B cell (primary cell): ENCODE measurements around the gene LSP1. TPM values are rescaled to one million over a fixed set of nuclear protein-coding genes. Genes with fewer than 3 reads are reported as not detected.

Experiments used
- ATAC-seq: fragments of 200-7000 bp; cut with Tn5 transposase; one replicate; pipeline ENCODE4 v1.10.0; 2021; ENCODE audit warnings: low read depth, mild to moderate bottlenecking, moderate number of reproducible peaks, moderate library complexity
- CTCF ChIA-PET: fragments of 350-600 bp; sonication (Branson Sonifier 250); formaldehyde crosslinking; loops from one replicate; lab custom pipeline; 2021; ENCODE audit warnings: antibody characterized with exemption, inconsistent platforms; lab: Charles Lee
- POLR2A ChIA-PET: fragments of 350-600 bp; sonication (Branson Sonifier 250); formaldehyde crosslinking; loops from one replicate; lab custom pipeline; 2021; ENCODE audit warnings: antibody characterized with exemption; lab: Charles Lee
- DNase-seq: peaks from one replicate; pipeline ENCODE4 v3.0.0; 2013
- H2AFZ ChIP-seq: 2 replicates; pipeline ENCODE4 v1.6.1; 2012; ENCODE audit warnings: mild to moderate bottlenecking, low read depth, low read length; ENCODE audit not compliant: insufficient read depth, poor library complexity, severe bottlenecking
- H3K27ac ChIP-seq, 2 donors: 1 replicate in 1 of 2; 2 replicates in 1 of 2; pipeline ENCODE4 v1.5.1; 2012 to 2013; ENCODE audit warnings: low read length in 2 of 2, mild to moderate bottlenecking in 2 of 2, moderate library complexity in 1 of 2
- H3K27me3 ChIP-seq, 4 experiments: fragments of 200-600 bp in 1 of 4; sonication (generic) in 1 of 4; replicated peaks in 1 of 4; 1 replicate in 2 of 4; 2 replicates in 2 of 4; pipeline versions ENCODE4 v1.6.1 to v1.7.0; 2013 to 2016; ENCODE audit warnings: low read length in 3 of 4, mild to moderate bottlenecking in 2 of 4, mixed read lengths in 1 of 4, moderate library complexity in 1 of 4; ENCODE audit not compliant: insufficient read depth in 4 of 4, control insufficient read depth in 3 of 4; ENCODE audit errors: control extremely low read depth in 1 of 4
- H3K36me3 ChIP-seq, 2 experiments: replicated peaks in 1 of 2; 1 replicate in 1 of 2; 2 replicates in 1 of 2; pipeline versions ENCODE4 v1.6.1 to v1.7.1; 2013; ENCODE audit warnings: low read length in 1 of 2; ENCODE audit not compliant: insufficient read depth in 2 of 2, control insufficient read depth in 1 of 2; ENCODE audit errors: control extremely low read depth in 1 of 2, extremely low read depth in 1 of 2
- H3K4me1 ChIP-seq, 2 donors: fragments of 200-600 bp in 1 of 2; sonication (generic) in 1 of 2; 1 replicate in 1 of 2; 2 replicates in 1 of 2; pipeline versions ENCODE4 v1.5.1 to v1.6.1; 2013 to 2017; ENCODE audit warnings: low read length in 2 of 2; ENCODE audit not compliant: control insufficient read depth in 2 of 2, insufficient read depth in 2 of 2
- H3K4me2 ChIP-seq: replicated peaks from 2 replicates; pipeline ENCODE3; 2012; ENCODE audit warnings: mild to moderate bottlenecking, low read depth, low read length; ENCODE audit not compliant: poor library complexity, severe bottlenecking
- H3K4me3 ChIP-seq, 5 experiments: fragments of 200-600 bp in 1 of 5; sonication (generic) in 1 of 5; 1 replicate in 3 of 5; 2 replicates in 2 of 5; pipeline versions ENCODE4 v1.5.1 to v1.7.0; 2011 to 2016; ENCODE audit warnings: low read length in 4 of 5, mild to moderate bottlenecking in 4 of 5, low read depth in 2 of 5, control low read depth in 1 of 5, moderate library complexity in 1 of 5; ENCODE audit not compliant: insufficient read depth in 1 of 5; ENCODE audit errors: control extremely low read depth in 1 of 5, extremely low read depth in 1 of 5
- H3K79me2 ChIP-seq: fragments of 200-600 bp; sonication (generic); one replicate; pipeline ENCODE4 v1.6.0; 2016; ENCODE audit warnings: low read length; ENCODE audit not compliant: control insufficient read depth, insufficient read depth
- H3K9ac ChIP-seq: fragments of 200-600 bp; sonication (generic); 2 replicates; pipeline ENCODE4 v1.6.1; 2017; ENCODE audit warnings: mild to moderate bottlenecking, low read length, moderate library complexity
- H3K9me3 ChIP-seq, 3 donors: one replicate each; pipeline versions ENCODE4 v1.6.1 to v1.7.1; 2013; ENCODE audit warnings: low read length in 2 of 3; ENCODE audit not compliant: control insufficient read depth in 2 of 3, insufficient read depth in 1 of 3; ENCODE audit errors: control extremely low read depth in 1 of 3
- H4K20me1 ChIP-seq: 2 replicates; pipeline ENCODE4 v1.6.0; 2012; ENCODE audit warnings: mild to moderate bottlenecking, low read length; ENCODE audit not compliant: insufficient read depth, control insufficient read depth, poor library complexity, severe bottlenecking
- H3K27ac Mint-ChIP-seq: one replicate; pipeline ENCODE4 v1.8.0; 2021; ENCODE audit warnings: mixed read lengths
- H3K27me3 Mint-ChIP-seq: one replicate; pipeline ENCODE4 v1.8.0; 2021; ENCODE audit warnings: mixed read lengths
- H3K4me1 Mint-ChIP-seq: one replicate; pipeline ENCODE4 v1.8.0; 2021; ENCODE audit warnings: mixed read lengths
- H3K4me3 Mint-ChIP-seq: one replicate; pipeline ENCODE4 v1.8.0; 2021; ENCODE audit warnings: mixed read lengths
- H3K9me3 Mint-ChIP-seq: one replicate; pipeline ENCODE4 v1.8.0; 2022; ENCODE audit warnings: mixed read lengths; ENCODE audit not compliant: insufficient read depth
- CTCF ChIP-seq: fragments of 200-600 bp; IDR thresholded peaks from one replicate; pipeline ENCODE4 v1.8.0; 2022; ENCODE audit warnings: antibody characterized with exemption, mild to moderate bottlenecking
- EZH2 ChIP-seq: IDR thresholded peaks from 2 replicates; pipeline ENCODE4 v1.6.1; 2012; ENCODE audit warnings: borderline replicate concordance, low read depth, mild to moderate bottlenecking, moderate library complexity, low read length; ENCODE audit not compliant: insufficient read depth, poor library complexity, severe bottlenecking
- WGBS: methylation state at CpG from one replicate; pipeline ENCODE4 v1.1.5; 2013; ENCODE audit warnings: missing lambda C conversion rate; ENCODE audit not compliant: insufficient coverage; 5-methylcytosine and 5-hydroxymethylcytosine counted together
- intact Hi-C: fragments of 100-400 bp; cut with micrococcal nuclease; formaldehyde crosslinking; loops from one replicate; pipeline ENCODE4 v1.10.0; 2022
- polyA plus RNA-seq: library from polyadenylated mRNA; depleted of rRNA; stranded (reverse); fragments of >200 nt; gene quantifications from 2 replicates; pipeline ENCODE4 v1.2.3, GENCODE V29; 2012
- total RNA-seq, 2 donors: library from RNA; stranded (reverse); fragments of 120-200 nt in 1 of 2; gene quantifications; 1 replicate in 1 of 2; 2 replicates in 1 of 2; pipeline versions ENCODE4 v1.2.3 to v1.2.4, GENCODE V29; 2013 to 2022

Gene LSP1
- total and polyA plus RNA-seq, 2 donors (not counting 1 experiment from before 2014, with no cell fraction given), result 249 to 446 TPM

- Mint-ChIP-seq H3K27me3 (no peaks in the 10 kb centered on the region), H3K4me3 (peak overlapping the region; percentile 100), H3K9me3 (no peaks in the 10 kb centered on the region), H3K27ac (peak overlapping the region; percentile 67), H3K4me1 (peaks cover 56% of the 10 kb centered on the region)
- Histone ChIP-seq H3K9me3 (no peaks in the 10 kb centered on the region), H2AFZ (no peak overlapping the region), H3K9ac (no peak overlapping the region), H3K36me3 (peaks cover 0 to 54% of the 10 kb centered on the region in 2 experiments), H3K4me1 (peaks cover 53 to 75% of the 10 kb centered on the region in 2 donors), H3K27me3 (no peaks in the 10 kb centered on the region), H3K79me2 (peaks cover 97% of the 10 kb centered on the region), H3K4me2 (peak overlapping the region; percentile 94), H3K4me3 (peak overlapping the region in 2 of 5 experiments; percentile 95 to 97), H4K20me1 (peaks cover 80% of the 10 kb centered on the region), H3K27ac (peak overlapping the region in 1 of 2 donors; percentile 63)
- DNase-seq, result no peak
- WGBS, result 88% methylated on average over 8 of the region's 11 CpGs
- ChIA-PET POLR2A (interaction anchor here (0.9 to 4.3 kb wide), 3 partner anchors 8 to 27 kb away, joined by 3 to 18 read pairs (median 4); partner anchors contain the start of gene TNNI2), CTCF (interaction anchor here (0.9 to 10.2 kb wide), 6 partner anchors 20 to 296 kb away, joined by 3 to 104 read pairs (median 3); no protein-coding TSS in a partner anchor)
- ATAC-seq, result no peak
- intact Hi-C loops, result no loop called here
- no peak for TF ChIP-seq CTCF
- no peak for TF ChIP-seq EZH2
Measured at GRCh38 chr11:1855886-1856265, 3.0 kb downstream of the LSP1 start.

- intact Hi-C loops, result no loop called here
- ChIA-PET CTCF (interaction anchor here (1.3 to 10.2 kb wide), 4 partner anchors 20 to 295 kb away, joined by 3 to 104 read pairs (median 6); no protein-coding TSS in a partner anchor), POLR2A (interaction anchor here (0.9 to 1.5 kb wide), 2 partner anchors 9 to 26 kb away, joined by 3 to 4 read pairs; no protein-coding TSS in a partner anchor)
- H3K4me3 ChIP-seq, result no peak overlapping the region
- peak overlapping the region in 1 of 2 donors; percentile 63 for H3K27ac ChIP-seq
- no peaks in the 10 kb centered on the region for H3K27me3 ChIP-seq
- H3K4me1 ChIP-seq, result peaks cover 51 to 70% of the 10 kb centered on the region in 2 donors
- H4K20me1 ChIP-seq, result peaks cover 86% of the 10 kb centered on the region
- Mint-ChIP-seq H3K9me3 (no peaks in the 10 kb centered on the region), H3K27me3 (no peaks in the 10 kb centered on the region), H3K4me3 (peak overlapping the region; percentile 100), H3K27ac (peak overlapping the region; percentile 67), H3K4me1 (peaks cover 51% of the 10 kb centered on the region)
- peaks cover 0 to 59% of the 10 kb centered on the region in 2 experiments for H3K36me3 ChIP-seq
- TF ChIP-seq CTCF, result no peak
- no peak for TF ChIP-seq EZH2
- no peak overlapping the region for H2AFZ ChIP-seq
- H3K9me3 ChIP-seq, result no peaks in the 10 kb centered on the region
- H3K79me2 ChIP-seq, result peaks cover 100% of the 10 kb centered on the region
- DNase-seq (no peak), ATAC-seq (no peak)
- 88% methylated on average over 13 of the region's 13 CpGs for whole genome bisulfite sequencing
- no peak overlapping the region for H3K9ac ChIP-seq
- H3K4me2 ChIP-seq, result peak overlapping the region; percentile 94
Measured at GRCh38 chr11:1856306-1857005, 3.6 kb downstream of the LSP1 start.
